Sigmoid colon (tissue), 7 donors: Measurements from ENCODE around the gene PHAF1. TPM values are rescaled to one million over a fixed set of nuclear protein-coding genes. Genes with fewer than 3 reads are reported as not detected.

Experiments
- DNase-seq: peaks from one replicate; pipeline ENCODE4 v3.0.0-alpha.2; 2019
- H3K27ac ChIP-seq, 4 donors: fragments of 200-600 bp; sonication (generic); one replicate each; pipeline ENCODE4 v1.5.1; 2016 to 2019; ENCODE audit warnings: mild to moderate bottlenecking in 1 of 4
- H3K27me3 ChIP-seq, 3 donors: fragments of 200-600 bp; sonication (generic); one replicate each; pipeline ENCODE4 v1.5.1; 2019; ENCODE audit warnings: mild to moderate bottlenecking in 1 of 3
- H3K36me3 ChIP-seq, 4 donors: fragments of 200-600 bp; sonication (generic); one replicate each; pipeline ENCODE4 v1.5.1; 2016 to 2019
- H3K4me1 ChIP-seq, 4 donors: fragments of 200-600 bp; sonication (generic); one replicate each; pipeline ENCODE4 v1.5.1; 2017 to 2019
- H3K4me3 ChIP-seq, 4 donors: fragments of 200-600 bp; sonication (generic); one replicate each; pipeline ENCODE4 v1.5.1; 2017 to 2019; ENCODE audit warnings: mild to moderate bottlenecking in 2 of 4, moderate library complexity in 1 of 4
- H3K9me3 ChIP-seq, 4 donors: fragments of 200-600 bp in 3 of 4; sonication (generic) in 3 of 4; one replicate each; pipeline versions ENCODE4 v1.5.1 to v1.6.1; 2013 to 2019
- EP300 ChIP-seq, 4 donors: sonication (generic); formaldehyde crosslinking; IDR thresholded peaks; one replicate each; pipeline ENCODE4 v1.6.1; 2017; ENCODE audit warnings: antibody characterized with exemption in 4 of 4
- POLR2A ChIP-seq, 2 donors: fragments of 450-650 bp; IDR thresholded peaks; one replicate each; pipeline ENCODE4 v1.6.1; 2016; ENCODE audit warnings: antibody characterized with exemption in 2 of 2, mild to moderate bottlenecking in 2 of 2, moderate library complexity in 2 of 2
- POLR2AphosphoS5 ChIP-seq, 4 donors: sonication (generic); formaldehyde crosslinking; IDR thresholded peaks; one replicate each; pipeline ENCODE4 v1.6.1; 2017; ENCODE audit warnings: antibody characterized with exemption in 4 of 4
- WGBS, 2 donors: extraction: QIAGEN DNeasy Blood & Tissue Kit; methylation state at CpG; one replicate each; pipeline ENCODE4 v1.1.7; 2013; 5-methylcytosine and 5-hydroxymethylcytosine counted together
- intact Hi-C: fragments of 100-400 bp; cut with DNase I; formaldehyde crosslinking; loops from one replicate; pipeline ENCODE4 v1.15.1; 2023
- polyA plus RNA-seq, 3 donors: library from polyadenylated mRNA; stranded (reverse); fragments of 200-250 nt; gene quantifications; one replicate each; pipeline ENCODE4 v1.2.3, GENCODE V29; 2013
- total RNA-seq, 4 donors: library from RNA; depleted of rRNA; stranded (reverse); fragments of >200 nt; gene quantifications; one replicate each; pipeline ENCODE4 v1.1.0, GENCODE V29; 2016
- TF ChIP-seq, protein P1 (sequence below), 4 experiments: fragments of 450-650 bp in 3 of 4; fragments of 200-600 bp in 1 of 4; IDR thresholded peaks; one replicate each; pipeline ENCODE4 v1.5.1; 2016 to 2019; ENCODE audit warnings: antibody characterized with exemption in 4 of 4, mild to moderate bottlenecking in 3 of 4, moderate library complexity in 2 of 4
- donor health status: healthy with polysubstance abuse.
- donor health status: Bipolar disorder and iron deficiency.
- donor health status: healthy.

Gene PHAF1
- total and polyA plus RNA-seq, 7 donors, result 8.9 to 16.3 (median 11.4) TPM

DNA sequence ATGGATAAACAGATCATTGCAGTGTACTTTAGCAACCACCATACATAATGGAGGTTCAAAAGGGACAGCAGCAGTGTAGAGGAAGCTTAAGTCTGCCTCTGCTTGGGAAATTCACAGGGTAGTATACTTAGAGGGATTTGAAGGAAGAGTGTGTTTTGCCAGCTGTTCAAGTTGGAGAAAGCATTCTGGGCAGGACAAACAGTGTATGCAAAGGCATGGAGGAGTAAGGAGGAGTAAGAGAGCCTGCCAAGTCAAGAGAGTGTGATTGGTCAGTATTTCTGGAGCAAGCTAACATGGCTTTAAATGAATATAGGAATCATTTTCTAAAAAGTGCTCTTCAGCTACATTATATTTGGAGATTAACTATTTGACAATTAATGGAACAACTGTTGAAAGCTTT lies 22.9 kb upstream of the PHAF1 start:
- no peak overlapping the region for H3K4me3 ChIP-seq

GRCh38 chr16:67087291-67087690 lies 22.4 kb upstream of the PHAF1 start:
- no peak for DNase-seq
- Histone ChIP-seq H3K27ac (no peak overlapping the region), H3K36me3 (no peaks in the 10 kb centered on the region), H3K9me3 (no peaks in the 10 kb centered on the region), H3K27me3 (no peaks in the 10 kb centered on the region), H3K4me3 (no peak overlapping the region), H3K4me1 (peaks cover 0 to 8% (median 0%) of the 10 kb centered on the region in 4 donors)
- TF ChIP-seq, protein P1, sequence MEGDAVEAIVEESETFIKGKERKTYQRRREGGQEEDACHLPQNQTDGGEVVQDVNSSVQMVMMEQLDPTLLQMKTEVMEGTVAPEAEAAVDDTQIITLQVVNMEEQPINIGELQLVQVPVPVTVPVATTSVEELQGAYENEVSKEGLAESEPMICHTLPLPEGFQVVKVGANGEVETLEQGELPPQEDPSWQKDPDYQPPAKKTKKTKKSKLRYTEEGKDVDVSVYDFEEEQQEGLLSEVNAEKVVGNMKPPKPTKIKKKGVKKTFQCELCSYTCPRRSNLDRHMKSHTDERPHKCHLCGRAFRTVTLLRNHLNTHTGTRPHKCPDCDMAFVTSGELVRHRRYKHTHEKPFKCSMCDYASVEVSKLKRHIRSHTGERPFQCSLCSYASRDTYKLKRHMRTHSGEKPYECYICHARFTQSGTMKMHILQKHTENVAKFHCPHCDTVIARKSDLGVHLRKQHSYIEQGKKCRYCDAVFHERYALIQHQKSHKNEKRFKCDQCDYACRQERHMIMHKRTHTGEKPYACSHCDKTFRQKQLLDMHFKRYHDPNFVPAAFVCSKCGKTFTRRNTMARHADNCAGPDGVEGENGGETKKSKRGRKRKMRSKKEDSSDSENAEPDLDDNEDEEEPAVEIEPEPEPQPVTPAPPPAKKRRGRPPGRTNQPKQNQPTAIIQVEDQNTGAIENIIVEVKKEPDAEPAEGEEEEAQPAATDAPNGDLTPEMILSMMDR (IDR thresholded peaks at IDR 0.05), result no peak
- TF ChIP-seq POLR2AphosphoS5 (IDR thresholded peaks at IDR 0.05), result no peak
- 96 to 98% methylated on average over 1 of the region's 1 CpG for WGBS, 2 donors
- intact Hi-C loops, result no loop called here

More for the DNA sequence above, 22.9 kb upstream of the PHAF1 start:
- Histone ChIP-seq H3K9me3 (no peaks in the 10 kb centered on the region), H3K27me3 (no peaks in the 10 kb centered on the region), H3K36me3 (no peaks in the 10 kb centered on the region), H3K27ac (no peak overlapping the region), H3K4me1 (peaks cover 0 to 8% (median 0%) of the 10 kb centered on the region in 4 donors)
- intact Hi-C loops, result no loop called here
- no peak for DNase-seq
- TF ChIP-seq, protein P1 (IDR thresholded peaks at IDR 0.05), result no peak
- TF ChIP-seq EP300 (IDR thresholded peaks at IDR 0.05), result no peak
- TF ChIP-seq POLR2AphosphoS5 (IDR thresholded peaks at IDR 0.05), result no peak
- TF ChIP-seq POLR2A (IDR thresholded peaks at IDR 0.05), result no peak

DNA sequence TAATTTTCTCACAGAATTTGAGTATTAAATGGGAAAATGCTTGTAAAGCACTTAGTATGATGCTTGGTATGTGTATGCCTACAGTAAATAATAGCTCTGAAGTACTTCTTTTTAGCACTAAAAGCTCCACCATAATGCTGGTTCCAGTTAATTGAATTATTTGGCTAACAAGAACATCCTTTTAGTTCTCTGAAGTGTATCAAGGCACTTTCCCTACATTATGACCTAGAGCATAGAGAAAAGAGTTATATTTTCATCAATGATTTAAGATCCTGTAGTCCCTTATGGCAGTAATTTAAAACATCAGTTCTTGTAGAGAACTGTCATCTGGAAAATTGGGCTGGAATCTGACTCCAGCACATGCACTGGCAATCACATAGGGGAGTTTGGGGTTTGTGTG lies 21.9 kb upstream of the PHAF1 start:
- peaks cover 0 to 8% (median 0%) of the 10 kb centered on the region in 4 donors for H3K4me1 ChIP-seq
- H3K27ac ChIP-seq, result no peak overlapping the region
- no peak for DNase-seq
- H3K27me3 ChIP-seq, result no peaks in the 10 kb centered on the region
- H3K9me3 ChIP-seq, result no peaks in the 10 kb centered on the region
- intact Hi-C loops, result no loop called here
- H3K4me3 ChIP-seq, result no peak overlapping the region
- TF ChIP-seq, protein P1 (IDR thresholded peaks at IDR 0.05), result no peak
- no peak for TF ChIP-seq POLR2AphosphoS5 (IDR thresholded peaks at IDR 0.05)
- no peaks in the 10 kb centered on the region for H3K36me3 ChIP-seq

GRCh38 chr16:67088551-67088950 lies 21.2 kb upstream of the PHAF1 start:
- no peak for DNase-seq
- intact Hi-C loops, result no loop called here
- H3K4me3 ChIP-seq, result no peak overlapping the region
- peaks cover 0 to 8% (median 0%) of the 10 kb centered on the region in 4 donors for H3K4me1 ChIP-seq
- no peak overlapping the region for H3K27ac ChIP-seq
- TF ChIP-seq POLR2A (IDR thresholded peaks at IDR 0.05) (no peak), POLR2AphosphoS5 (IDR thresholded peaks at IDR 0.05) (no peak), EP300 (IDR thresholded peaks at IDR 0.05) (no peak)
- TF ChIP-seq, protein P1 (IDR thresholded peaks at IDR 0.05), result no peak
- H3K27me3 ChIP-seq, result no peaks in the 10 kb centered on the region
- WGBS, 2 donors, result 83 to 88% methylated on average over 4 of the region's 4 CpGs
- no peaks in the 10 kb centered on the region for H3K36me3 ChIP-seq
- no peaks in the 10 kb centered on the region for H3K9me3 ChIP-seq

DNA sequence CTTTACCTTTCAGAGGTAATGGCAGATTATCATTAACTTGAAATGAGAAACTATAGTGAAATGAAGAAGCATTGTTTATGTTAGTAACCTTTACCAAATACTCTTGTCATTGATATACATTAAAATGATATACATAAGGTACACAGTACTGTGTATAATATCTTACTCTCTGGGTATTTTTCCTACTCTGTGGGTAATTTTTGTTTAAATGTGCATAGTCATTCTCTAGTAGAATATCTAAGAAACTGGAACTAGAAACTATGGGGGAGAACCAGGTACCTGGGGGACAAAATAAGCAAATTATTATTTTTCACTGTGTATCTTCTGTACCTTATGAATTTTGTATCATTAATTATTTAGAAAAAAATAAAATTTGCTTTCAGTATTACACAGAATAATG lies 20.6 kb upstream of the PHAF1 start:
- no peak overlapping the region for H3K4me3 ChIP-seq
- no peaks in the 10 kb centered on the region for H3K36me3 ChIP-seq
- TF ChIP-seq POLR2A (IDR thresholded peaks at IDR 0.05), result no peak
- TF ChIP-seq, protein P1 (IDR thresholded peaks at IDR 0.05), result no peak
- TF ChIP-seq POLR2AphosphoS5 (IDR thresholded peaks at IDR 0.05), result no peak
- TF ChIP-seq EP300 (IDR thresholded peaks at IDR 0.05), result no peak
- H3K4me1 ChIP-seq, result peaks cover 0 to 8% (median 0%) of the 10 kb centered on the region in 4 donors
- H3K9me3 ChIP-seq, result no peaks in the 10 kb centered on the region
- no peaks in the 10 kb centered on the region for H3K27me3 ChIP-seq
- no peak for DNase-seq
- H3K27ac ChIP-seq, result no peak overlapping the region
- intact Hi-C loops, result no loop called here
